ENCODE measurements around the gene CCDC27.

- TF ChIP-seq EZH2 (IDR thresholded peaks at IDR 0.05; ENCODE audit: low read depth, low read length, severe bottlenecking): no peak
- TF ChIP-seq POLR2A (IDR thresholded peaks at IDR 0.05; ENCODE audit: control extremely low read depth in 1 of 2, low read depth in 2 of 2, low read length in 2 of 2): no peak
- TF ChIP-seq POU5F1 (IDR thresholded peaks at IDR 0.05; ENCODE audit: low read depth, low read length): no peak
- TF ChIP-seq GABPA (IDR thresholded peaks at IDR 0.05; ENCODE audit: borderline replicate concordance, insufficient read depth, low read length): no peak
- no peak for TF ChIP-seq CTCF (IDR thresholded peaks at IDR 0.05; ENCODE audit: control extremely low read depth in 1 of 3, insufficient read depth in 1 of 3, low read depth in 1 of 3, low read length in 3 of 3)
- no peak for TF ChIP-seq RXRA (IDR thresholded peaks at IDR 0.05; ENCODE audit: insufficient read depth, low read depth, low read length)
- TF ChIP-seq HDAC2 (IDR thresholded peaks at IDR 0.05; ENCODE audit: borderline replicate concordance in 1 of 2, low read depth in 2 of 2, low read length in 2 of 2): no peak
- no peak for TF ChIP-seq EGR1 (IDR thresholded peaks at IDR 0.05; ENCODE audit: borderline replicate concordance, low read depth, low read length)
Observed at GRCh38 chr1:3811595-3811911, 59.3 kb downstream of the CCDC27 start.

Data from H1 (cell line).